ENCODE measurements around the gene ZNF460.

ZNF460 gene

GRCh38 chr19:57310792-57311191 lies 30.5 kb downstream of the ZNF460 start:
- Histone ChIP-seq H3K9me2 (replicated peaks; ENCODE audit: low read depth, low read length) (no peaks in the 10 kb centered on the region), H3K9ac (ENCODE audit: low read depth, low read length, poor library complexity, severe bottlenecking) (no peak overlapping the region), H3K4me3 (ENCODE audit: low read length, poor library complexity, severe bottlenecking) (no peak overlapping the region), H3F3A (ENCODE audit: low read depth) (no peaks in the 10 kb centered on the region), H4K20me1 (ENCODE audit: insufficient read depth, low read length, poor library complexity, severe bottlenecking) (no peaks in the 10 kb centered on the region), H2AFZ (ENCODE audit: low read length) (no peak overlapping the region), H3K79me2 (ENCODE audit: insufficient read depth, low read length) (no peaks in the 10 kb centered on the region), H3K4me1 (ENCODE audit: insufficient read depth, low read length, poor library complexity, severe bottlenecking) (no peaks in the 10 kb centered on the region), H3K9me3 (ENCODE audit: insufficient read depth, low read depth, low read length) (no peaks in the 10 kb centered on the region), H3K27me3 (ENCODE audit: insufficient read depth, low read length, poor library complexity, severe bottlenecking) (peaks cover 4% of the 10 kb centered on the region), H3K4me2 (ENCODE audit: low read depth, low read length, poor library complexity, severe bottlenecking) (no peak overlapping the region), H3K36me3 (ENCODE audit: insufficient read depth, low read length) (no peaks in the 10 kb centered on the region)
- TF ChIP-seq EZH2phosphoT487 (IDR thresholded peaks at IDR 0.05; ENCODE audit: borderline replicate concordance), result no peak
- TF ChIP-seq, protein P1, sequence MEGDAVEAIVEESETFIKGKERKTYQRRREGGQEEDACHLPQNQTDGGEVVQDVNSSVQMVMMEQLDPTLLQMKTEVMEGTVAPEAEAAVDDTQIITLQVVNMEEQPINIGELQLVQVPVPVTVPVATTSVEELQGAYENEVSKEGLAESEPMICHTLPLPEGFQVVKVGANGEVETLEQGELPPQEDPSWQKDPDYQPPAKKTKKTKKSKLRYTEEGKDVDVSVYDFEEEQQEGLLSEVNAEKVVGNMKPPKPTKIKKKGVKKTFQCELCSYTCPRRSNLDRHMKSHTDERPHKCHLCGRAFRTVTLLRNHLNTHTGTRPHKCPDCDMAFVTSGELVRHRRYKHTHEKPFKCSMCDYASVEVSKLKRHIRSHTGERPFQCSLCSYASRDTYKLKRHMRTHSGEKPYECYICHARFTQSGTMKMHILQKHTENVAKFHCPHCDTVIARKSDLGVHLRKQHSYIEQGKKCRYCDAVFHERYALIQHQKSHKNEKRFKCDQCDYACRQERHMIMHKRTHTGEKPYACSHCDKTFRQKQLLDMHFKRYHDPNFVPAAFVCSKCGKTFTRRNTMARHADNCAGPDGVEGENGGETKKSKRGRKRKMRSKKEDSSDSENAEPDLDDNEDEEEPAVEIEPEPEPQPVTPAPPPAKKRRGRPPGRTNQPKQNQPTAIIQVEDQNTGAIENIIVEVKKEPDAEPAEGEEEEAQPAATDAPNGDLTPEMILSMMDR (conservative IDR thresholded peaks at IDR 0.05; ENCODE audit: low read length), result no peak

DNA sequence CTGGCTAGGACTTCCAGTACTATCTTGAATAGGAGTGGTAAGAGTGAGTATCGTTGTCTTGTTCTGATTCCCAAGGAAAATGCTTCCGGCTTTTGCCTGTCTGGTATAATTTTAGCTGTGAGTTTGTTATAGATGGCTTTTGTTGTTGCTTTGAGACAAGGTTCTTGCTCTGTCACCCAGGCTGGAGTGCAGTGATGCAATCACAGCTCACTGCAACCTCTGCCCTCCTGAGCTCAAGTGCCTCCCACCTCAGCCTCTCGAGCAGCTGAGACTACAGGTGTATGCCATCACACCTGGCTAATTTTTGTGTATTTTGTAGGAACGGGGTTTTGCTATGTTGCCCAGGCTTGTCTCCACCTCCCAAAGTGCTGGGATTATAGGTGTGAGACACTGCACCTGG lies 33.9 kb downstream of the ZNF460 start:
- Histone ChIP-seq H4K20me1 (ENCODE audit: insufficient read depth, low read length, poor library complexity, severe bottlenecking) (no peaks in the 10 kb centered on the region), H3F3A (ENCODE audit: low read depth) (no peaks in the 10 kb centered on the region), H2AFZ (ENCODE audit: low read length) (no peak overlapping the region), H3K27me3 (ENCODE audit: insufficient read depth, low read length, poor library complexity, severe bottlenecking) (peaks cover 4% of the 10 kb centered on the region), H3K79me2 (ENCODE audit: insufficient read depth, low read length) (no peaks in the 10 kb centered on the region), H3K9me2 (replicated peaks; ENCODE audit: low read depth, low read length) (no peaks in the 10 kb centered on the region), H3K4me2 (ENCODE audit: low read depth, low read length, poor library complexity, severe bottlenecking) (no peak overlapping the region), H3K4me3 (ENCODE audit: low read length, poor library complexity, severe bottlenecking) (no peak overlapping the region), H3K9ac (ENCODE audit: low read depth, low read length, poor library complexity, severe bottlenecking) (no peak overlapping the region), H3K9me3 (ENCODE audit: insufficient read depth, low read depth, low read length) (no peaks in the 10 kb centered on the region), H3K36me3 (ENCODE audit: insufficient read depth, low read length) (no peaks in the 10 kb centered on the region), H3K4me1 (ENCODE audit: insufficient read depth, low read length, poor library complexity, severe bottlenecking) (no peaks in the 10 kb centered on the region)
- TF ChIP-seq, protein P1 (conservative IDR thresholded peaks at IDR 0.05; ENCODE audit: low read length), result no peak
- TF ChIP-seq EZH2phosphoT487 (IDR thresholded peaks at IDR 0.05; ENCODE audit: borderline replicate concordance), result no peak

- no peak overlapping the region for H2AFZ ChIP-seq (ENCODE audit: low read length)
- peaks cover 21% of the 10 kb centered on the region for H3K79me2 ChIP-seq (ENCODE audit: insufficient read depth, low read length)
- H3K27me3 ChIP-seq (ENCODE audit: insufficient read depth, low read length, poor library complexity, severe bottlenecking), result peaks cover 4% of the 10 kb centered on the region
- no peaks in the 10 kb centered on the region for H3F3A ChIP-seq (ENCODE audit: low read depth)
- H3K9me3 ChIP-seq (ENCODE audit: insufficient read depth, low read depth, low read length), result no peaks in the 10 kb centered on the region
- peaks cover 19% of the 10 kb centered on the region for H3K4me1 ChIP-seq (ENCODE audit: insufficient read depth, low read length, poor library complexity, severe bottlenecking)
- no peak overlapping the region for H3K9ac ChIP-seq (ENCODE audit: low read depth, low read length, poor library complexity, severe bottlenecking)
- H4K20me1 ChIP-seq (ENCODE audit: insufficient read depth, low read length, poor library complexity, severe bottlenecking), result peaks cover 20% of the 10 kb centered on the region
- H3K4me2 ChIP-seq (ENCODE audit: low read depth, low read length, poor library complexity, severe bottlenecking), result no peak overlapping the region
- H3K4me3 ChIP-seq (ENCODE audit: low read length, poor library complexity, severe bottlenecking), result no peak overlapping the region
- TF ChIP-seq, protein P1 (conservative IDR thresholded peaks at IDR 0.05; ENCODE audit: low read length), result no peak
- no peak for TF ChIP-seq EZH2phosphoT487 (IDR thresholded peaks at IDR 0.05; ENCODE audit: borderline replicate concordance)
- H3K9me2 ChIP-seq (replicated peaks; ENCODE audit: low read depth, low read length), result no peaks in the 10 kb centered on the region
- no peaks in the 10 kb centered on the region for H3K36me3 ChIP-seq (ENCODE audit: insufficient read depth, low read length)
These were observed 37.2 kb downstream of the ZNF460 start for GRCh38 chr19:57317503-57317902.
